Right kidney (tissue), 1 donor: Measurements from ENCODE around the gene RANBP9.

Source experiments
- DNase-seq: peaks from one replicate; pipeline ENCODE4 v3.0.0-alpha.2; 2016

The RANBP9 gene

DNA sequence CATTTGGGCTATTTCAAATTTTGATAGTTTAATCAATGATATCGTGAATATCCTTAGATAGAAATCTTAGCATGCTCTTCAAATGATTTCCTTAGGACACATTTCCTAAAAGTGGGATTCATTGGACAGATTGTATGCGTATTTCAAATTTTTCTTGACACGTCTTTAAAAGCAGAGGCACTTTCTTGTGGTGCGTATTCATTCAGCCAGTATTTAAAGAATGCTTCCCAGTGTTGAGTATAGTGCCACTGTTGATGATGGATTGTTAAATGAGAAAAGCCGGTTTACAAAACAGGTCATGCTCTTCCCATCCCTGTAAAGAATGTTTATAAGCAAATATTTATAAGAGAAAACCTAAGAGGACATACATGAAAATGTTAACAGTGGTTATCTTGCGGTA lies 111.6 kb downstream of the RANBP9 start:
- DNase-seq: no peak

DNA sequence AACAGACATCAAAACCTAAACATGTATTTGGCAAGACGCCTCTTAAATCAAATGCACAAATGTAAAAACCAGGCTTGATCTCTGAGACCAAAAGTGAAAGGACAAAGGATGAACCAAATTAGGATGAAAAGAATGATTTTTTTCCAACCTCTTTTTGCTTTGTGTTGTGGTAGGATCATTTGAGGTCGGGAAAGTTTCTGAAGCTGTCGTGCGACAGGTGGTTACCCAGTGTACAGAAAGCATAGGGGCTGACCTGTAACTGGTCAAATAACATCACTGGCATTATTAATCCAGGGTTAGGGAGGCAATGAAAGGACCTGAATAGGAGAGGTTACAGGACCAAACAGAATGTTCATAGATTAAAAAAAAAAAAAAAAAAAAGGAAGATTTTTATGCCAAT lies 114.6 kb downstream of the RANBP9 start:
- DNase-seq: no peak

DNA sequence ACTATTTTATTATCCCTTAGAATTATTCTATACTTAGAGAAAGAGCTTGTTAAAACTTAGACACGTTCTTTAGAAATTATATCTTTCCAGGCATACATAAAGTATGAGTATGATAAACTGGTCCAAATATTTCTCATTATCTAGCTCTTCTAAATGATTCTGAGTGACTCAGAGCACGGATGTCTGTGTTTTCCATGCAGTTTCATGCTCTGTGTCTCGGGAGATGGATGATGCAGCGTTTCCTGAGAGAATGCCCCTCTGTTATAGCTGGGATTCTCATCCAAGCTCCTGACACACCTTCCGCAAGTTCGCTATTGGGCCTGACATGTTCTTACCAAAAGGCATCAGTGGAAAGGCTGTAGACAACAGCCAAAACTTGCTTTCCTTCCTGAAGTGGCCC lies 117.9 kb downstream of the RANBP9 start:
- no peak for DNase-seq

DNA sequence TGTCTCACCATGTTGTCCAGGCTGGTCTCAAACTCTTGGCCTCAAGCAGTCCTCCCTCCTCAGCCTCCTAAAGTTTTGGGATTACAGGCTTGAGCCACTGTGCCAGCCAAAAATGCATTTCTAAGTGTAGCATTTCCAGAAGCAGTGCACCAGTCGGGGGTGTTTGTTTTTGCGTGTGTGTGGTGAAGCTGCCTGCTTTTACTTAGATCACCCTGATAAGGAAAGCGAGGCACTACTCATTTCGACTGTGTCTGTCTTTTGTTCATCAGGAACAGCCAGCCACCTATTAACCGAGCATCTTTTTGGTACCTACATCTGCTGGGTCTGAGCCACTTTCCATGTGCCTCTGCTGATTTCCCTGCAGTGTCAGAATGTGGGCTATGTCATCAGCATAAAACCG lies 118.5 kb downstream of the RANBP9 start:
- no peak for DNase-seq

DNA sequence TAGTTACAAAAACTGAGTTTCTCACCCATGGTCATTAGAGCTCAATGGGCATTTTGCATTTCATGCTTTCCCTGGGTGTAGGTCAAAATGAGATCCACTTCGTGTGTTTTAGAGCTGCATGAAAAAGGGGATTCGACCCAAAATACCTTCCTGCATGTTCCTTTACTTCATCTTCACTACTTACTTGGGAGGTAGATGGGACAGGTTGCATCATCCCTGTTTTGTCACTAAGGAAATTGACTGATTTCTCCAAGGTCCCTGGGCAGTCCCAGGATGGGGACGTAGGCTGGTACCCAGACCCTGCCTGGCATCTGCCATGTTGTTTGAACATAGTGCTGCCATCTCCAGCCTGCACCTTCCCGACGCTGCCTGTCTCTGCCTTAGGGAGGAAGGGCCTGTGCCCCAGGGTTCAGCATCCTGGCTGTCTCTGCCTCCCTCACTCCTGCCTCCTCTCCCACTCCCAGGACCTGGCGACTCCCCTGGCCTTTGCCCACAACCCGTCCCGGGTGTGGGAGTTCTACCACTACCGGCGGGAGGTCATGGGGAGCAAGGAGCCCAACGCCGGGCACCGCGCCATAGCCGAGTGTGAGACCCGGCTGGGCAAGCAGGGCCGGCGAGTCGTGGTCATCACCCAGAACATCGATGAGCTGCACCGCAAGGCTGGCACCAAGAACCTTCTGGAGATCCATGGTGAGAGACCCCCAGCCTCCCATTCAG lies 120.3 kb downstream of the RANBP9 start:
- no peak for DNase-seq

DNA sequence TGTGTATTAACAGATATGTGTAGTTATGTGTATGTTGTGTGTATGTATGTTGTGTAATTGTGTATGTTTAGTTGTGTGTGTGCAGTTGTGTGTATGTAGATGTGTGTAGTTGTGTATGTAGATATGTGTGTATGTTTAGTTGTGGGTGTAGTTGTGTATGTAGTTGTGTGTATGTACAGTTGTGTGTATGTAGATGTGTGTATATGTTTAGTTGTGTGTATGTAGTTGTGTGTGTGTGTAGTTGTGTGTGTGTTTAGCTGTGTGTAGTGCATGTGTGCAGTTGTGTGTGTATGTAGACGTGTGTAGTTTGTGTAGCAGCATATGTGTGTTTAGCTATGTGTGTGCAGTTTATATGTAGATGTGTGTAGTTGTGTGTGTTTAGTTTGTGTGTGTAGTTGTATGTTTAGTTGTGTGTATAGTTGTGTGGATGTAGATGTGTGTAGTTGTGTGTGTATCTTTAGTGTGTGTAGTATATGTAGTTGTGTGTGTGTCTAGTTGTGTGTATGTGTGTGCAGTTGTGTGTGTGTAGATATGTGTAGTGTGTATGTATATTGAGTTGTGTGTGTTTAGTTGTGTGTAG lies 121.0 kb downstream of the RANBP9 start:
- no peak for DNase-seq

DNA sequence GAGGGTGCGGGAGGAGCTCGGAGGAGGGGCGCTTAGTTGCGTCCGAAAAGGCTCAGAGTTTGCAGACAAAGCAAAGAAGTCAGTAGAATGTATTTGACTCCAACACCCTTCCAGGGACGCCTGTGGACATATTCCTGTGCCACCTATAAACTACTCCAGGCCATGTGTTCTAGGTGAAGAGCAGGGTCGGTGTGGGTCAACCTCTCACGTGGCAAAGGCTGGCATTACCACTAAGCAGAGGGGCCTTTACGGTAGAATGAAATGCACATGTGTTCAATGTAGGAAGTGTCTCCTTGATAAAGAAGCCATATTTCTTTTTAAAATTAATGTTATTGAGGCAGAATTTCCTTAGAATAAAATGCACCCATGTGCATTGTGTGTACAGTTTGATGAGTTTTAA lies 121.8 kb downstream of the RANBP9 start:
- no peak for DNase-seq

DNA sequence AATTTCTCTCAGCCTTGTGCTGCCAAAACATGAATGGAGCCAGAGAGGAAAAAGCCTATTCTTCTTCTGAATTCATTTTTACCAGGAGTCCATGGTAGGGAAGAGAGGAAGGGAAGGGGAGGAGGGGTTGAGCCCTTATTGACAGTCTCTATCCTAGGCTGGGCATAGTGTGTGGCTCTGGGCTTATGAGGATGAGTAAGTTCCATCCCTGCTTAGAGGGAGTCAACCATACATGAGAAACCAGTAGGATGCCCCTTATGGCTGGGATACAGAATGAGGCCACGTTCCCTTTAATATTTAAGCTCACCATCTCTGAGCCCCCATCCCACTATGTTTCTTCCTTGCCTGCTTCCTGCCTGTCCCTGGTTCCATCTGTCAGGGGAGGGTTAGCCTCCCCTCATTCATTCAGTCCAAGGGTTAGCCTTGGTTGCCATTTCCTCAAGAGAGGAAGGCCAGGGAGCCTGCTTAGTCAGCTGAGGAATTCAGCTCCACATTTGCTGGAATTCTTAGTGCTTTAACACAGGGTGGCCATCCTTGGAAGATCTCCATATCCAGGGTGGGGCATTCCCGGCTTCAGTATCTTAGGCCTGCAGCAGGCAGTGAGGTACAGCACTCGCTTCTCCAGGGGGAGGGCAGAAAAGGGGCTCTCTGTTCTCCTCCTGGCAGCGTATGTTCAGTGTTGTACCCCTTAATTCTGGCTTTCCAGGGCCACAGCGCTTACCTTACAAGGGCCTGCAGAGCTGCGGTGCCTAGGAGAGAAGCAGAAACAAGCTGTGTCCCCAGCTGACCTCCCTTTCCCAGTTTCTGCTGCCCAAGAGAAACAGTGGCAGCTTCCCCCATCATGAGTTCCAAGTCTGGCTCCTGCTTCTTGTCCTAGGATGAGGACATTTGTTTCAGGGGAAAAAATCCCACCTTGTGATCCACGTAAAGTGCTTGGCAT lies 124.8 kb downstream of the RANBP9 start:
- no peak for DNase-seq

DNA sequence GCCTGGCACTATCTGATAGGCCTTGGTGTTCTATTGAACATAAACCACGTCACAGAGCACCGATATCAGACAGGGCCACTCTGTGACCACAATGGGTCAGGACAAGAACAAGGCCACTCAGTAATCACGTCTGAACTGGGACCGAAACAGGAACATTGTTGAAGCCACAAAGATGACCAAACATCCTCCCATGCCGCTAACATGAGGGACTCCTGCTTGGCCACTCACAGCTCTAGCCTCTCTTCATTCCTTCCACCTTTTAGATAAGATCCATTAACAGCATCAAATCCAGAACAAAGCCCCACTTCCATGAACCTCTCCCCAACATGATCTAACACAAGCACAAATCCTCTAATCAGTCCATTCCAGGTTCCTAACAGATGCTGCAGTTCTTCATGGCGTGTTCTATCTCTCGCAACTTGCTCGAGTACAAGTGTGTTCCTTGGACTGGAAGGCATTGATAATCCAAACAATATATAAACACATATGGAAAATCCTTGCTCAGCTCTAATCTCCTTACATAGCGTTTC lies 129.9 kb downstream of the RANBP9 start:
- no peak for DNase-seq

DNA sequence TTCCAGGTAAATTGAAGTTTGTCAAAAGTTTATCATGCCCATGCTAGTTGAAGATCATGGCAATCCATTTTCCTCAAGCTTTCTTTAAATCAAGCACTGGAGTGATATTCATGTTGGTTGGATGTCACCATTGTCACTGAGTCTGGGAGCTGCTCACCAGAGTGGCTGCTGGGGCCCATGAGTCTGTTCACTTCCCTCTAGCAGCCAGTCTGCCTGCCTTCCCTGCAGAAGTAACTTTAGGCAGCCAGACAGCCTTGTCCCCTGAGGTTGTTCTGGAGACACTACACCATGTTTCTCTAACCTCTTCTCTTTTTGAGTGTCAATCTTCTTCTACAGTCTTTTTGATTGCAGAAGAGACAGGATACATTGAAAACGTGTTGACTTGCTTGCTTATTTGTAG lies 131.7 kb downstream of the RANBP9 start:
- no peak for DNase-seq

DNA sequence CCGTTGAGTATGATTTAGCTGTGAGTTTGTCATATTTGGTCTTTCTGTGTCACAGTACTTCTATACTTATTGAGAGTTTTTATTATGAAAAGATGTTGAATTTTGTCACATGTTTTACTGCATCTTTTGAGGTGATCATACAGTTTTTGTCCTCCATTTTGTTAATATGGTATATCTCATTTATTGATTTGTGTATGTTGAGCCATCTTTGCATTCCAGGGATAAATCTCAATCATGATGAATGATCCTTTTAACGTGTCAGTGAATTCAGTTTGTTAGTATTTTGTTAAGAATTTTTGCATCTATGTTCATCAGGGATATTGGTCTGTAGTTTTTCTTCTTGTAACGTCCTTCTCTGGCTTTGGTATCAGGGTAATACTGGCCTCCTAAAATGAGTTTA lies 133.7 kb downstream of the RANBP9 start:
- DNase-seq: no peak

DNA sequence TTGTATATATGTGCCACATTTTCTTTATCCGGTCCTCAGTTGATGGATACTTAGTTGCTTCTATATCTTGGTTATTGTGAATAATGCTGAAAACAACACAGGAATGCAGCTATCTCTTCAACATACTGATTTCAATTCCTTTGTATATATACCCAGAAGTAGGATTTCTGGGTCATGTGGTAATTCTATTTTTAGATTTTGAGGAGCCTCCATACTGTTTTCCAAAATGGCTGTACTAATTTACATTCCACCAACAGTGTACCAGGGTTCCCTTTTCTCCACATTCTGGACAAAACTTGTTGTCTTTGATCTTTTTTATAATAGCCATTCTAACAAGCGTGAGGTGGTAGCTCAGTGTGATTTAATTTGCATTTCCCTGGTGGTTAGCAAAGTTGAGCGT lies 135.6 kb downstream of the RANBP9 start:
- no peak for DNase-seq

DNA sequence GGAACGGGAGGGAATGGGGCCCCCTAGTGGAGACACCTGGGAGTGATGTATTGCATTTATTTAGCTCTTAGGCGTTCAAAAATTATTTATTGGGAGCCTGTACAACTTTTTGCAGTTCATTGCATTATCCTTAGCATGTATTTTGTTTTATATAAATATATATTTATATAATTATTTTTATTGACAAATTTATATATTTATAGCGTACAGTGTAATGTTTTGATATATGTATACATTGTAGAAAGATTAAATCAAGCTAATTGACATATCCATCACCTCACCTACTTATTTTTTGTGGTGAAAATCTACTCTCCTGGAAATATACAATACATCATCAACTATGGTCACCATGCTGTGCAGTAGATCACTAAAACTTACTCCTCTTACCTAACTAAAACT lies 136.3 kb downstream of the RANBP9 start:
- no peak for DNase-seq

DNA sequence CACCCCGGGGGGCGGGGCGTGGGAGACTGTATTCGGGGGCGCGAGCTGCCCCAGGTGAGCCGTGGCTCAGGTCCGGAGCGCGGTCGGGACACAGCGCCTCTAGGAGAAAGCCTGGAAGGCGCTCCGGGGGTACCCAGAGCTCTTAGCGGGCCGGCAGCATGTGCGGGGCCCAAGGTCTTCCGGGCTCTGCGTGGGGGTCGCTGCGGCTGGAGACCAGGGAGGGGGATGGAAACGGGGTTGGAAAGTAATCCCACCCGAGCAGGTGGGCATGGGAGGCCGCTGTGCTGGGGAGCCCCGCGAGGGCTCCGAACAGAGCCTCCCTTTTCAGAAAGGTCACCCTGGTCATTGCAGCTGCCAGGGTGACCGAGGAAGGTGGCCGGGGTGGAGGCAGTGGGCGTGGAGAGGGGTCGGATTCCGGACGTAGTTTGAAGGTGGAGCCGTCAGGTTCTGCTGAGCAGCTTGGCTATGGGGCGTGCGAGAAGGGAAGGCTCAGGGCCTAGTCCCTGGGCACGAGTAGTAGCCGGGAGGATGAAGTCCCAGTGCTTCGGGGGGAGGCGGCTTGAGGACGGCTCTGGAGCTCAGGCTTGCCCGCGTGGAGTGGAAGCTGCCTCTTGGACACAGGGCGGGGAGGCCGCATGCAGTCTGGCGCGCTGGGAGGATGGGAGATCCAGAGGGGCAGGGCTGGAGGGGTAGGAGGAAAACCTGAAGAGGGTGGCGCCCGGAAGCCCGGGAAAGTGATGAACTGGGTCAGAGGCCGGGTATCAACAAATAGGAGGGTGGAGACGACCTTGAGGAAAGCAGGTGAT lies 136.9 kb downstream of the RANBP9 start, which contains the start of gene SIRT5:
TSS of gene SIRT5 (plus strand) at position 31 of the 806 bp plus-strand sequence. CDS start 9,510 bp downstream, outside the sequence.
- peak; percentile 96 for DNase-seq

DNA sequence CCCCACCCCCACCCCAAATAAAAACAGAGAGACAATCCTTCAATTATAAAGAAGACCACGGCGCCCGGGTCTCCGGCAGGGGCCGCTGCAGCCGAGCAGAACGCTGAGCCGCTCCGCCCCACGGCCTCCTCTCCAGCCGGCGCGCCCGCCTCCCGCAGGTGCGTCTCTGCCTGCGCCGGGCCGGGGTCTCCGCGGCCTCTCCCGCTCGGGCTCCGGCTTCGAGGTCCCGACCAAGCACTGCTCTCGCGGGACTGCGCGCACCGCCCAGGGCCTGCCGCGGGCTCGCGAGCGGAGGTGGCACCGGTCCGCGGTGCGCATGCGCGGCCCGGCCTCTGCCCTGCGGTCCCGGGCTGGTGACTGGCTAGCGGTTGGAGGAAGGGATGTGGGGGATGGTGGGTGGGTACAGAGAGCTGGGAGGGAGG lies 137.5 kb downstream of the RANBP9 start:
- peak; percentile 93 for DNase-seq

DNA sequence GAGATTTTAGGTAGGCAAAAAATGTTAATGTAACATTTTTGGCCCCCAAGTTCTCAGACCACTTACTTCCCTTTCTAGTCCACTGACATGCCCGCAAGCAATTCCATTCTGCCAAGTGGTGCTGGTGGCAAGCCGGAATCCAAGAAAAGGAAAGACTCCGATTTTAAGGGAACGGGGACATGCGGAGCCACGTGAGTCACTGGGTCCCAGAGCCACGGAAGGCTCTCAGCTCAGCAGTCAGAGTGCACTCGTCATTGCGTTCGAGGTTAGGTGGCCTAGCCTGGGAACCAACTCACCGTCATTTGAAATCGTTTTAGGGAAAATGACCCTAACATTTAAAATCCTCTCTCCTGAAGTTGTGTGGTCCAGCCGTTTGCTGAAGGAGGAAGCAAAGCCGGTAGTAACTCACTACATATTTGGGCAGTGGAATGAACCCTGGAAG lies 137.9 kb downstream of the RANBP9 start:
- DNase-seq: peak; percentile 49

DNA sequence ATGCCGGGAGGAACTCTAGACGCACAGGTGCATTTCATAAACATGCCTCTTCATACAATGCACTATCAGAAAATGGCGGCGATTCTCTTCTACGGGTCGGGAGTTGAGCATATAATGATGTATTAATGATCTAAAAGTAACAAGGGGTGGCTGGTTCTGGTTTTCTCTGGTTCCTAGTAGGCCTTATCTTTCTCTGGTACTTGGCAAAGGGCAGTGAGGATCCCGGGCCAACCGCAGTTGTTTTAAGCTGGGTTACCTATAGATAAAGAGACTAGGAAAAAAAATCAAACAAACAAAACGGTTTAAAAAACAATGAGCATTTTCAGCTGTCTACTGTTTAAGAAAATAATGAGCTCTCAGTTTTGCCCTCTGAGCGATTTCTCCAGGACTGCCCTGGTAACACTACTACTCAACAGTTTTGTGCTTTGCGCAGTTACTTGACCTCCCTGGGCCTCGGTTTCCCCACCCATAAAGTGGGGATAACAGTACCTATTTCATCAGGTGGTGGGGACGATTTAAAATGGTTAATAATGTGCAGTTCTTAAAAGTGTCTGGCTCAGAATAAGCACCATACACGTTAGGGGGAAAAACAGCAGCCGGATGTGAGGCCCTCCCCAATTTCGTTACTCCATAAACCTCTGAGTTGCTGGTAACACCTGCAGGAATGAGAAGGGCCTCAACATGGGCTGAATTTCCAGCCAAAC lies 138.5 kb downstream of the RANBP9 start:
- DNase-seq: no peak

DNA sequence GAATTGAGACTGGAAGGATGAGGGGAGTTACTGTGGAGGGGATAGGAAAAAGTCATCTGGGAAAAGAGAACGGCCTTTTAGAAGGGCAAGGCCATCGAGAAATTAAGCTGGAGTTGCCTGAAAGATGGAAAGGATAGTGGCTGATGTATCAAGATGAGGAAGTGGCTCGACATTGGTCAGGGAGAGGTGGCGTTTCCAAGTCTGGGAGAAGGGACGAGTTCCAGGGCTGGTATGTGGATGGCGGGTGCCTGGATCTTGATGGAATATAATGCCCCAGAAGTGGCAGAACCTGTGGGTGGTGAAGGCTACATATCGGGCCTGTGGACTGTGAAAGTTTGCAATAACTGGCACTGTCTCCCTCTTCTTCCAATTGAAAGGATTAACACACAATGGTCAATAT lies 139.4 kb downstream of the RANBP9 start:
- DNase-seq: no peak
